Nephron (organoid): ENCODE results near the gene ZBTB21.

ENCODE experiments used
- H3K27ac Mint-ChIP-seq, 3 experiments: 2 replicates each; pipeline ENCODE4 v1.8.0; 2020; ENCODE audit warnings: mixed read lengths in 3 of 3, mild to moderate bottlenecking in 2 of 3, moderate library complexity in 1 of 3
- H3K27me3 Mint-ChIP-seq: 2 replicates; pipeline ENCODE4 v1.8.0; 2021; ENCODE audit warnings: low read depth, mild to moderate bottlenecking, moderate library complexity, mixed read lengths
- H3K36me3 Mint-ChIP-seq: 2 replicates; pipeline ENCODE4 v1.8.0; 2020; ENCODE audit warnings: low read depth, mixed read lengths
- H3K4me1 Mint-ChIP-seq: 2 replicates; pipeline ENCODE4 v1.8.0; 2020; ENCODE audit warnings: mixed read lengths
- H3K4me3 Mint-ChIP-seq, 3 experiments: 2 replicates each; pipeline ENCODE4 v1.8.0; 2020; ENCODE audit warnings: mild to moderate bottlenecking in 3 of 3, mixed read lengths in 3 of 3, moderate library complexity in 2 of 3
- H3K9me3 Mint-ChIP-seq: 2 replicates; pipeline ENCODE4 v1.8.0; 2020; ENCODE audit warnings: mixed read lengths
- TF ChIP-seq, protein P1 (sequence below), 3 experiments: fragments of 200-600 bp; sonication (generic); IDR thresholded peaks; one replicate each; pipeline ENCODE4 v1.5.0; 2021; ENCODE audit warnings: antibody characterized with exemption in 3 of 3; ENCODE audit not compliant: unreplicated experiment in 3 of 3

The ZBTB21 gene

DNA sequence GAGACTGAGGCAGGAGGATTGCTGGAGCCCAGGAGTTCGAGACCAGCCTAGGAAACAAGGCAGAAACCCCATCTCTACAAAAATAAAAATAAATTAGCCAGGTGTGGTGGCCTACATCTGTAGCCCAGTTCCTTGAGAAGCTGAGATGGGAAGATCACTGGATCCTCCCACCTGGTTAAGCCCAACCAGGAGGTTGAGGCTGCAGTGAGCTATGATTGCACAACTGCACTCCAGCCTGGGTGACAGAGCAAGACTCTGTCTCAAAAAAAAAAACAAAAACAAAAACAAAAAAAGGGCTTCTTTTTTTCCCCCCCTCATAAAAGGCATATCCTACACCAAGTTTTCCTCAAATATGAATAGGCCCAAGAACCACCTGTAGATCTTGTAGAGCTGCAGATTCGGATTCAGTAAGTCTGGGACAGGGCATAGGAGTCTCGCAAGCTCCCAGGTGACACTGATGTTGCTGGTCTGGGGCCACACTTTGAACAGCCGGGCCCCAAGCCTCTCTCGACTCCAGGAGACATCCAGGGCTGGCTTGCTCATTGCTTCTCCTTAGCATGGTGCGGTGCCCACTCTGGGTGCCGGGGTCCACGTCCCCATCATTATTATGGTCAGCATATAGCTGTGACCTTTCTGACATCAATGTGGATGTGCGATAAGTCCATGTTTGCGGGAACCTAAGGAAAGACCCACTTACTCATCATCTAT, 38.9 kb upstream of the ZBTB21 start:
- Mint-ChIP-seq H3K9me3 (no peaks in the 10 kb centered on the region), H3K4me1 (no peaks in the 10 kb centered on the region), H3K27me3 (peaks cover 18% of the 10 kb centered on the region), H3K4me3 (no peak overlapping the region), H3K27ac (no peak overlapping the region), H3K36me3 (no peaks in the 10 kb centered on the region)
- TF ChIP-seq, protein P1, sequence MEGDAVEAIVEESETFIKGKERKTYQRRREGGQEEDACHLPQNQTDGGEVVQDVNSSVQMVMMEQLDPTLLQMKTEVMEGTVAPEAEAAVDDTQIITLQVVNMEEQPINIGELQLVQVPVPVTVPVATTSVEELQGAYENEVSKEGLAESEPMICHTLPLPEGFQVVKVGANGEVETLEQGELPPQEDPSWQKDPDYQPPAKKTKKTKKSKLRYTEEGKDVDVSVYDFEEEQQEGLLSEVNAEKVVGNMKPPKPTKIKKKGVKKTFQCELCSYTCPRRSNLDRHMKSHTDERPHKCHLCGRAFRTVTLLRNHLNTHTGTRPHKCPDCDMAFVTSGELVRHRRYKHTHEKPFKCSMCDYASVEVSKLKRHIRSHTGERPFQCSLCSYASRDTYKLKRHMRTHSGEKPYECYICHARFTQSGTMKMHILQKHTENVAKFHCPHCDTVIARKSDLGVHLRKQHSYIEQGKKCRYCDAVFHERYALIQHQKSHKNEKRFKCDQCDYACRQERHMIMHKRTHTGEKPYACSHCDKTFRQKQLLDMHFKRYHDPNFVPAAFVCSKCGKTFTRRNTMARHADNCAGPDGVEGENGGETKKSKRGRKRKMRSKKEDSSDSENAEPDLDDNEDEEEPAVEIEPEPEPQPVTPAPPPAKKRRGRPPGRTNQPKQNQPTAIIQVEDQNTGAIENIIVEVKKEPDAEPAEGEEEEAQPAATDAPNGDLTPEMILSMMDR (IDR thresholded peaks at IDR 0.05; ENCODE audit: unreplicated experiment in 3 of 3) = no peak

DNA sequence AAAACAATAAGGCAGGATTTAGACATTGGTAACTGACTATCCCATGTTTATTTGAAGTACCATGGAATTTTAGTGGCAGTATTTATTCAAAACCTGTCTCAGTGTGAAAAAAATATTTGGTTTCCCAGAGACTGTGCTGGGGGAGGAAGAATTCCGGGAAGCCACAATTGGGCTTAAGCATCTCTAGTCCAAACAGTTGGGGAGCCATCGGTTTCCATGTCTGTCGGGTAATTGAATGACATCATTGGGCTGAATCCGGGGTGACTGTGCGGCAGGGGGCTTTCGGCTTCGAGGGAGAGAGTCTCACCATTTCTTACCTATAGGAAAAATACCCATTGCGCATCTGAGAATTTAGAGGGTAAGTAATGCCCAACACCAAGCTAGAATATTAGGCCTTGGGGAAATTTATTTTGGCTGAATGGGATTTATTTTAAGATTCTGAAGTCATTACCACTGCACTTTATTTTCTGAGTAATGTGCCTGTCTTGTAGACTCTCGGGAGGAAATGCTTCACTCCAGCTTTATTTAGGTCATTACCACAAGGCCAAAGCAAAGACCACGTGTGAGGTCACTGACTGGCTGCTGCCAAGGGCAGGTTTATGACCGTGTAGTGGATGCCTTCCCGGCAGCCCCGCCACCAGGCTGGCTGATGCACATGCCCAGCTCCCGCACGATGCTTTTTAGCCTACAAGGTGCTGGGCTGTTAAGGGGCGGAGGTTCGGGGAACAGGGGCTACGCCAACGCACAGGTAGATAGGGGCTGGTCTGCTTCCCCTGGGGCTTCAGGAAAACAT, 37.9 kb upstream of the ZBTB21 start:
- no peak overlapping the region for H3K4me3 Mint-ChIP-seq
- no peak overlapping the region for H3K27ac Mint-ChIP-seq
- H3K9me3 Mint-ChIP-seq = no peaks in the 10 kb centered on the region
- H3K36me3 Mint-ChIP-seq = no peaks in the 10 kb centered on the region
- no peaks in the 10 kb centered on the region for H3K4me1 Mint-ChIP-seq
- peaks cover 11% of the 10 kb centered on the region for H3K27me3 Mint-ChIP-seq
- TF ChIP-seq, protein P1 (IDR thresholded peaks at IDR 0.05; ENCODE audit: unreplicated experiment in 3 of 3) = no peak

DNA sequence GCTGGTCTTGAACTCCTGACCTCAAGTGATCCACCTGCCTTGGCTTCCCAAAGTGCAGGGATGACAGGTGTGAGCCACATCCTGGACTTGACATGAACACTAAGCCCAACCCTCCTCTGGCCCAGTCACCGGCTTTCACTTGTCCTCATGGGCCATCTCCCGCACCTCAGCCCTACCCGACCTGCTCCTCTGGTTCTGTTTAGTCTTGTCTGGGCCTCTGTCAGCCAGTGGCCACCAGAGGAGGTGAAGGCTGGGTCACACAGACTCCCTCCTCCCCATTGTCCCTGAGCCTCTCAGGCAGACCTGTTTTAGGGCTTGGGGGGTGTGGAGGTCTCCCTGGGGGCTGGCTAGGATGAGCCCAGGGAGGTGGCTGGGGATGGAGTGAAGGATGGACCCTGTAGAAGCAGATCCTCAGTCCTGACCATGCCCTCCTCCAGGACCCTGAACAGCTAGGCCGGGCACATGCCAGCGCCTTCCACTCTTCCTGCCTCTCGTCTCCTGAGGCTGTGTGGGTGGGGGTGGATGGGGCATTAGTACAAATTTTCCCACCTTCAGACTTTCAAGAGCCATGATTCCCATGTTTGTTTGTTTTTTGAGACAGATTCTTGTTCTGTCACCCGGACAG, 34.8 kb upstream of the ZBTB21 start:
- H3K36me3 Mint-ChIP-seq = no peaks in the 10 kb centered on the region
- H3K4me3 Mint-ChIP-seq = no peak overlapping the region
- H3K27me3 Mint-ChIP-seq = peaks cover 18% of the 10 kb centered on the region
- peaks cover 6% of the 10 kb centered on the region for H3K4me1 Mint-ChIP-seq
- H3K27ac Mint-ChIP-seq = no peak overlapping the region
- TF ChIP-seq, protein P1 (IDR thresholded peaks at IDR 0.05; ENCODE audit: unreplicated experiment in 3 of 3) = no peak
- no peaks in the 10 kb centered on the region for H3K9me3 Mint-ChIP-seq

DNA sequence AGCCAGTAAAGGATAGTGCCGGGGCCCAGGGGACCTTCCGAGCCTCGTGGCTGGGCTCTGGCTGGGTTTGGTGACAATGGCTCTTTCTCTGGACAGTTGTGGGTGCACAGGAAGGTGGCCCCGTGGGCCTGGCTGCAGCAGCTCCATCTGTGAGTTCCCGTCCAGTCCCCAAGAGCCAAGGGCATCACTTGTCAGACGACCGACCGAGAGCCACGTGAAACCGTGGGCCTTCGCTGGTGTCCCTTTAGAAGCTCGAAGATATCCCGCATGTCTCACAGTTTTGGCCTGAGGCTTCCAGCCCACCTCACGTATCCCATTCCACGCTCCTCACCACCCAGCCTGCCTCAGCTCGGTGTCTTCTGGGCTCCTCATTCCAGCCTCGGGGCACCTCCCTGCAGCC, 33.8 kb upstream of the ZBTB21 start:
- H3K27me3 Mint-ChIP-seq = peaks cover 14% of the 10 kb centered on the region
- TF ChIP-seq, protein P1 (IDR thresholded peaks at IDR 0.05; ENCODE audit: unreplicated experiment in 3 of 3) = no peak
- no peaks in the 10 kb centered on the region for H3K36me3 Mint-ChIP-seq
- H3K4me3 Mint-ChIP-seq = no peak overlapping the region
- H3K27ac Mint-ChIP-seq = no peak overlapping the region
- H3K9me3 Mint-ChIP-seq = no peaks in the 10 kb centered on the region
- peaks cover 8% of the 10 kb centered on the region for H3K4me1 Mint-ChIP-seq

DNA sequence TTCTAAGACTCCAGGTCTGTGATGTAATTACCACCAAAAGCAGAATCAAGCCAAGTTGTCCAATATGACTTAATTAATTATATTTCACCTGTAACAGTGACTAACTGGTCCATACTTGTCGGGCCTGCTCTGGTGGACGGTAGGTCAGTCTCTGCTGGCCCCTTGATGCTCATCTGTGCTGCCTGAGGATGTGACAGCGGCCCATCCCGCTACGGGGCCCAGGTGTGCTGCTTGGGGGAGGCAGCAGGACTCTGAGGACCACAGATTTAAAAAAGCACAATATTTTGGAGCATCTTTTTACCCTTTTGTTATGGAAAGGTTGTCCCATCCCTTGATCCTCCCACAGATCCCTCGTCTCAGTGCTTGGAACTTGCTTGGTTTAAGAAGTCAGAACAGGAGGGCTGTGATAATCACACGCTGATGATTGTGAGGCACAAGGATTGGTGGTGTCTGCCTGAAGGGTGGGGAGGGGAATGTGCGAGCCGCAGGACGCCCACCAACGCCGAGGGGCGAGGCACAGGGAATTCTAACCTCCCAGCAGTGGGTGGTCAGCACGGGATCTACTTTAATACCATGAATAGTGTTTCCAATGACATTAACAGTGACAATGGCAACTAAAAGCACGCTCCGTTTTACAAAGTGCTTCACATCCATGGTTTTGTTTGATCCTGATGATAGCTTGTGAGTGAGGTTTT, 33.2 kb upstream of the ZBTB21 start:
- Mint-ChIP-seq H3K4me1 (peaks cover 8% of the 10 kb centered on the region), H3K4me3 (no peak overlapping the region), H3K27me3 (peaks cover 14% of the 10 kb centered on the region), H3K27ac (no peak overlapping the region), H3K9me3 (peaks cover 2% of the 10 kb centered on the region), H3K36me3 (no peaks in the 10 kb centered on the region)
- TF ChIP-seq, protein P1 (IDR thresholded peaks at IDR 0.05; ENCODE audit: unreplicated experiment in 3 of 3) = no peak
